PC-9 (cell line): Measurements from ENCODE around the gene DPYSL5. TPM values are rescaled to one million over a fixed set of nuclear protein-coding genes. Genes with fewer than 3 reads are reported as not detected.

Source experiments
- BruUV-seq: library from RNA; stranded (reverse); fragments of 400-500 nt; replicated peaks from 2 replicates; lab custom pipeline; 2021; lab: Mats Ljungman, UMichigan
- CTCF ChIA-PET: fragments of 300-600 bp; sonication (Branson Sonifier 250); formaldehyde crosslinking; loops from one replicate; lab custom pipeline; 2022; ENCODE audit warnings: antibody characterized with exemption; lab: Charles Lee
- POLR2A ChIA-PET: fragments of 300-600 bp; sonication (Branson Sonifier 250); formaldehyde crosslinking; loops from one replicate; lab custom pipeline; 2022; ENCODE audit warnings: antibody characterized with exemption; ENCODE audit not compliant: unreplicated experiment; lab: Charles Lee
- DNase-seq, 2 experiments: peaks; one replicate each; pipeline versions ENCODE4 v3.0.0 to v3.0.0-alpha.2; 2015 to 2022; ENCODE audit warnings: mixed read lengths in 1 of 2
- H2AFZ ChIP-seq: fragments of 200-600 bp; sonication (generic); 2 replicates; pipeline ENCODE4 v1.8.1; 2017; ENCODE audit warnings: antibody characterized with exemption
- H3F3A ChIP-seq: fragments of 200-600 bp; sonication (generic); 2 replicates; pipeline ENCODE4 v1.8.1; 2017; ENCODE audit warnings: antibody characterized with exemption, mild to moderate bottlenecking, low read depth; ENCODE audit not compliant: insufficient read depth
- H3K27ac ChIP-seq: fragments of 200-600 bp; sonication (generic); 2 replicates; pipeline ENCODE4 v1.6.1; 2016; ENCODE audit warnings: mixed run types
- H3K27me3 ChIP-seq: fragments of 200-600 bp; sonication (generic); 2 replicates; pipeline ENCODE4 v1.6.1; 2016; ENCODE audit warnings: low read depth, mixed run types; ENCODE audit not compliant: insufficient read depth
- H3K36me3 ChIP-seq: fragments of 200-600 bp; sonication (generic); 2 replicates; pipeline ENCODE4 v1.6.1; 2016; ENCODE audit warnings: low read depth, mixed run types
- H3K4me1 ChIP-seq: fragments of 200-600 bp; sonication (generic); replicated peaks from 2 replicates; pipeline ENCODE4 v1.6.1; 2016; ENCODE audit warnings: mixed run types; ENCODE audit not compliant: insufficient read depth
- H3K4me2 ChIP-seq: fragments of 200-600 bp; sonication (generic); 2 replicates; pipeline ENCODE4 v1.6.1; 2017; ENCODE audit warnings: mixed run types
- H3K4me3 ChIP-seq: fragments of 200-600 bp; sonication (generic); 2 replicates; pipeline ENCODE4 v1.6.1; 2016; ENCODE audit warnings: mixed run types
- H3K79me2 ChIP-seq: fragments of 200-600 bp; sonication (generic); 2 replicates; pipeline ENCODE4 v1.6.1; 2017; ENCODE audit warnings: low read depth, mixed run types
- H3K9me2 ChIP-seq: fragments of 200-600 bp; sonication (generic); 2 replicates; pipeline ENCODE4 v1.8.1; 2017; ENCODE audit warnings: mild to moderate bottlenecking; ENCODE audit not compliant: insufficient read depth
- H3K9me3 ChIP-seq: fragments of 200-600 bp; sonication (generic); 2 replicates; pipeline ENCODE4 v1.8.1; 2016; ENCODE audit warnings: low read depth; ENCODE audit not compliant: insufficient read depth
- H4K20me1 ChIP-seq: fragments of 200-600 bp; sonication (generic); 2 replicates; pipeline ENCODE4 v1.8.1; 2017; ENCODE audit not compliant: insufficient read depth
- EZH2 ChIP-seq: fragments of 200-600 bp; sonication (generic); IDR thresholded peaks from 2 replicates; pipeline ENCODE4 v1.8.0; 2017; ENCODE audit warnings: antibody characterized with exemption, low read depth
- intact Hi-C: fragments of 100-400 bp; cut with micrococcal nuclease; formaldehyde crosslinking; loops from one replicate; pipeline ENCODE4 v1.10.0; 2022; ENCODE audit not compliant: unreplicated experiment
- total RNA-seq: library from RNA; stranded (reverse); gene quantifications from 2 replicates; pipeline ENCODE4 v1.2.3, GENCODE V29; 2021
- TF ChIP-seq, protein P1 (sequence below): fragments of 200-600 bp; sonication (generic); conservative IDR thresholded peaks from 2 replicates; pipeline ENCODE4 v1.6.1; 2017; ENCODE audit warnings: mixed run types, antibody characterized with exemption, mild to moderate bottlenecking, moderate library complexity

DPYSL5 gene
- total RNA-seq, 1 experiment from 2014 or later, result not detected

DNA sequence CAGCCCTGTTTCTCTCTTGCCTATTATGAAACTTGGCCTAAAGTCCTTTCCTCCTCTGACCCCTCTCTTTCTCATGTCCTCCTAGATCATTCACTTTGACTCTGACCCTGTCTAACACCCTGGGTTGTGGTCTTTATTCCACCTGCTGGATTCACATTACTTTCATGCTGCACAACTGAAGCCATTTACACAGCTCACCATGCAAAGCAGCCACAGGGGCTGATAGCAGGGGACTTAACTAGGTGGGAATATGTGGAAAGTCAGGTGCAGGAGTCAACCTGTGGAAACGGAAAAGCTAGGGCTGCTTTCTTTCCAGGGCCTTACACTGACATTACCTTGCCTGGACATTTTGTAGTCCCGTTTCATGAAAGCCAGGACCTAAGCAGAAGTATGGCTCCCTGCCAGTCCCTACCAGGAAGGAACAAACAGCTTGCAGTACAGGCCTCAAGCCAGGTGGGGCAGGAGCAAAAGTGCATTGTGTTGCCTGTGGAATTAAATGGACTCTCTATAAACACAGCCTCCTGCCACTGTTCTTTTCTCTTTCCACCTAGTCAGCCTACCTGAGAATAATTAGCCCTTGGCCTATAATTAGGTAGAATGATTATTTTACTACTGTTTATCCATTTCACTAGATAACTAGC, 134.3 kb downstream of the DPYSL5 start:
- H3K4me3 ChIP-seq, result no peak overlapping the region
- ChIA-PET POLR2A (interaction anchor here (0.6 to 0.8 kb wide), 2 partner anchors 9 to 101 kb away, joined by 3 to 5 read pairs; no protein-coding TSS in a partner anchor), CTCF (interaction anchor here (0.9 to 1.8 kb wide), 2 partner anchors 20 to 35 kb away, joined by 3 to 9 read pairs; no protein-coding TSS in a partner anchor)
- H3K9me3 ChIP-seq, result no peaks in the 10 kb centered on the region
- peak; percentile 65 to 67 for DNase-seq
- H3K27me3 ChIP-seq, result no peaks in the 10 kb centered on the region
- no TSS peak for BruUV-seq
- intact Hi-C loops, result no loop called here
- peaks cover 13% of the 10 kb centered on the region for H3K4me1 ChIP-seq
- H3K27ac ChIP-seq, result no peak overlapping the region
- H4K20me1 ChIP-seq, result no peaks in the 10 kb centered on the region
- peak overlapping the region; percentile 37 for H3K4me2 ChIP-seq
- H3K9me2 ChIP-seq, result no peaks in the 10 kb centered on the region
- H3K79me2 ChIP-seq, result peaks cover 5% of the 10 kb centered on the region; the same call in 1 of the 2 replicates
- H3F3A ChIP-seq, result no peaks in the 10 kb centered on the region
- no peak overlapping the region for H2AFZ ChIP-seq
- H3K36me3 ChIP-seq, result no peaks in the 10 kb centered on the region
- no peak for TF ChIP-seq EZH2
- TF ChIP-seq, protein P1, sequence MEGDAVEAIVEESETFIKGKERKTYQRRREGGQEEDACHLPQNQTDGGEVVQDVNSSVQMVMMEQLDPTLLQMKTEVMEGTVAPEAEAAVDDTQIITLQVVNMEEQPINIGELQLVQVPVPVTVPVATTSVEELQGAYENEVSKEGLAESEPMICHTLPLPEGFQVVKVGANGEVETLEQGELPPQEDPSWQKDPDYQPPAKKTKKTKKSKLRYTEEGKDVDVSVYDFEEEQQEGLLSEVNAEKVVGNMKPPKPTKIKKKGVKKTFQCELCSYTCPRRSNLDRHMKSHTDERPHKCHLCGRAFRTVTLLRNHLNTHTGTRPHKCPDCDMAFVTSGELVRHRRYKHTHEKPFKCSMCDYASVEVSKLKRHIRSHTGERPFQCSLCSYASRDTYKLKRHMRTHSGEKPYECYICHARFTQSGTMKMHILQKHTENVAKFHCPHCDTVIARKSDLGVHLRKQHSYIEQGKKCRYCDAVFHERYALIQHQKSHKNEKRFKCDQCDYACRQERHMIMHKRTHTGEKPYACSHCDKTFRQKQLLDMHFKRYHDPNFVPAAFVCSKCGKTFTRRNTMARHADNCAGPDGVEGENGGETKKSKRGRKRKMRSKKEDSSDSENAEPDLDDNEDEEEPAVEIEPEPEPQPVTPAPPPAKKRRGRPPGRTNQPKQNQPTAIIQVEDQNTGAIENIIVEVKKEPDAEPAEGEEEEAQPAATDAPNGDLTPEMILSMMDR, result peak; percentile 63

DNA sequence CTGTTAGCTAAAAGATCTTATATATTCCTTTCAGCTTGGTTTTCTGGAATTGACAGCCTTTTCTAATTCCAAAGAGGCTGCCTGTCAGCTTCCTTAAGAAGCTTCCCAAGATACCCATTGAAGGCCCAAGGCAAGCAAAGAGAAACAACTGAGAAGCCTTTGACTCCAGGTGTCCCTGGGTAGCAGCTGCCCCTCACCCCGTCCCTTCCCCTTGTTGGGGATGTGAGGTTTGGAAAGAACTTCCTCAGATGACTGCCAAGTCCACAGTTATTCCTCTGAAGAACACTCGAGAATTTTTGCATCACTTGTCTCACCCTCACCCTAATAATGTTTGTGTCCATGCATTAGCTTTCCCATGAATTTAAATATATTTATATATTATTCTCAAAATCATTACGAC, 135.8 kb downstream of the DPYSL5 start:
- no peaks in the 10 kb centered on the region for H3K27me3 ChIP-seq
- CTCF ChIA-PET, result no interaction called here
- intact Hi-C loops, result no loop called here
- H3F3A ChIP-seq, result peaks cover 5% of the 10 kb centered on the region; the same call in 1 of the 2 replicates
- no peaks in the 10 kb centered on the region for H3K9me2 ChIP-seq
- no peak overlapping the region for H2AFZ ChIP-seq
- H3K4me2 ChIP-seq, result no peak overlapping the region
- BruUV-seq, result no TSS peak
- no peak overlapping the region for H3K27ac ChIP-seq
- H3K4me1 ChIP-seq, result peaks cover 21% of the 10 kb centered on the region
- DNase-seq, result no peak
- POLR2A ChIA-PET, result no interaction called here
- no peak for TF ChIP-seq EZH2
- TF ChIP-seq, protein P1, result no peak
- no peaks in the 10 kb centered on the region for H3K36me3 ChIP-seq
- no peak overlapping the region for H3K4me3 ChIP-seq
- H3K79me2 ChIP-seq, result peaks cover 5% of the 10 kb centered on the region; the same call in 1 of the 2 replicates
- H4K20me1 ChIP-seq, result no peaks in the 10 kb centered on the region
- H3K9me3 ChIP-seq, result no peaks in the 10 kb centered on the region

DNA sequence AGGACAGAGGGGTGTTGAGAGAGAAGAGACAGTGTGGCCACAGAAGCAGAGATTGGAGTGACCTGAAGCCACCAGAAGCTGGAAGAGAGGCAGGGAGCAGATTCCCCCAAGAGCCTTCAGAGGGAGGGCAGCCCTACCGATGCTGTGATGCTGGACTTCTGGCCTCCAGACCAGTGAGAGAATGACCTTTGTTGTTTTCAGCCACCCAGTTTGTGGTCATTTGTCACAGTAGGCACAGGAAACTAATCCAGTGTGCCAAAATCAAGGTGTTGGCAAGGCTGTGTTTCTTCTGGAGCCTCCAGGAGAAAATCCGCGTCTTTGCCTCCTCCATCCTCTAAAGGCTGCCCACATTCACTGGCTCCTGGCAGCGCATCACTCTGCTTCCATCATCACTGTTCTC, 137.9 kb downstream of the DPYSL5 start:
- peaks cover 14% of the 10 kb centered on the region; the same call in 1 of the 2 replicates for H3F3A ChIP-seq
- H3K27me3 ChIP-seq, result no peaks in the 10 kb centered on the region
- no peaks in the 10 kb centered on the region for H3K36me3 ChIP-seq
- H3K4me3 ChIP-seq, result no peak overlapping the region
- no peaks in the 10 kb centered on the region for H3K9me2 ChIP-seq
- ChIA-PET CTCF (no interaction called here), POLR2A (no interaction called here)
- no peak for DNase-seq
- no peak for TF ChIP-seq EZH2
- TF ChIP-seq, protein P1, result no peak
- intact Hi-C loops, result no loop called here
- H4K20me1 ChIP-seq, result no peaks in the 10 kb centered on the region
- BruUV-seq, result no TSS peak
- no peak overlapping the region for H3K4me2 ChIP-seq
- no peak overlapping the region for H3K27ac ChIP-seq
- no peaks in the 10 kb centered on the region for H3K9me3 ChIP-seq
- no peak overlapping the region for H2AFZ ChIP-seq
- peaks cover under 1% of the 10 kb centered on the region; the same call in 1 of the 2 replicates for H3K79me2 ChIP-seq
- peaks cover 30% of the 10 kb centered on the region for H3K4me1 ChIP-seq
